GM15510 (cell line): ENCODE measurements around the gene ATP2B2.

Experiments used
- POLR2A ChIP-seq: IDR thresholded peaks from 3 replicates; pipeline ENCODE4 v1.6.1; 2011; ENCODE audit warnings: borderline replicate concordance; ENCODE audit not compliant: insufficient read length; ENCODE audit errors: extremely low read depth

ATP2B2 gene

DNA sequence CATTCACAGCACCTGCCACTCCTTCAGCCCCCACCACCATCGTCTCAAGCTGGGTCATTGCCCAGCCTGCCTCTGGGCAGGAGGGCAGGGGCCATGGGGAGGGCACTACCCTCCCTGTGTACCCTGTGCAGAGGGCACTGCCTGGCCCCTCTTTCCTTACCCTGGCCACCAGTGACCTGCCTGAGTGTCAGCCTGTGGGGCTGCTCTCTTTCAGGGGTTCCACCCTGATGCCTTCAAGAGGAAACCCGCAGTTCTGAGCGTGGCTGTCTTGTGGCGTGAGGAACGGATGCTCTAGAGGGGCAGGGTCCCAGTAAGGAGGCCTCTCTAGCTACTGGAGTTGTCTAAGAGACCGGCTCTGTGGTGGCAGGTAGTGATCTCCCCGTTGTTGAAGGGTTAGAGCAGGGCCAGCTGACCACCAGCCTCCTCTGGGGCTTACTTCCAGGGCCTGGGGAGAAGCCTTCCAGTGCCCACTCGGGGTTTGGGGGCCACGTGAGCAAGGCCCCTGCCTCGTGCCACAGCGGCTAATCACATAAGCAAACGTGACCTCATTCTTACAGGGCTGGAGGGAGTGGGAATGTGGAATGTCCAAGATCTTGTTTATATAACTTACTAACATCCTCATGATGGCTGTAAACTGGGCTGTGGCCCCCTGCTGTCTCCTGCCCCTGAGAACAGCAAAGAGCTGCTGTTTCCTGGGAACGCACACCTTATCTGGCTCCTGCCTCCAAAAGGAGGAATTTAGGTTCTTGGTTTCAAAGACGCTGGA, 153.1 kb downstream of the ATP2B2 start:
- TF ChIP-seq POLR2A: no peak

GRCh38 chr3:10351013-10351735, 154.2 kb downstream of the ATP2B2 start:
- TF ChIP-seq POLR2A: no peak

DNA sequence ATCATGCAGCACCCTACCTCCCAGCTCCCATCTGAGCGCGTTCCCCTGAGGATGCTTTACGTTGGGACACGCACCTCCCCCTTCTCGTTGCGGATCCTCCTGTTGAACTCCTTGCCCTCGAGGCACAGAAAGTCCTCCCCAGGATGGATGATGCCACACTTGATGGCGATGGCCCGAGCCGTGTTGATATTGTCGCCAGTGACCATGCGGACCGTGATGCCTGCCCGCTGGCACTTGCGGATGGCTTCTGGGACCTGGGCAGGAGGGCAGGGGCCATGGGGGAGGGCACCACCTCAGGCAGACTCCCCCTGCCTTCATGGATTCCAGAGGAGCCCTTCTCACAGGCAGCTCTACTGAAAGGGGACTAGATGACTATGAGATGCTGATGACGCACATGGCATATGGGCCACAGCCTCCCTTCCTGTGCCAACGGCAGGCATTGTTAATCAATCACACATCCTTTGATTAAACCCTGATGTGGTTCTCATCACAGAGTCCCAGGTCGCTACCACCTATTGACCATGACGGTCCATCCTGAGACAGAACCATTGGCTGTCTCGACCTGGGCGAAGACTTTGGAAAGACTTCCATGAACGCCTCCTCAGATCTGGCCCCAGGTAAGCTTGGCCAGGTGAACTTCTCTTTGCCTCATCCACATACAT, 154.9 kb downstream of the ATP2B2 start:
- no peak for TF ChIP-seq POLR2A

- no peak for TF ChIP-seq POLR2A
Observed at GRCh38 chr3:10349801-10350200, 155.6 kb downstream of the ATP2B2 start.

GRCh38 chr3:10348404-10348721, 157.0 kb downstream of the ATP2B2 start:
- TF ChIP-seq POLR2A: no peak

GRCh38 chr3:10347648-10348403, 157.6 kb downstream of the ATP2B2 start:
- TF ChIP-seq POLR2A: no peak

GRCh38 chr3:10345911-10346310, 159.5 kb downstream of the ATP2B2 start:
- no peak for TF ChIP-seq POLR2A

DNA sequence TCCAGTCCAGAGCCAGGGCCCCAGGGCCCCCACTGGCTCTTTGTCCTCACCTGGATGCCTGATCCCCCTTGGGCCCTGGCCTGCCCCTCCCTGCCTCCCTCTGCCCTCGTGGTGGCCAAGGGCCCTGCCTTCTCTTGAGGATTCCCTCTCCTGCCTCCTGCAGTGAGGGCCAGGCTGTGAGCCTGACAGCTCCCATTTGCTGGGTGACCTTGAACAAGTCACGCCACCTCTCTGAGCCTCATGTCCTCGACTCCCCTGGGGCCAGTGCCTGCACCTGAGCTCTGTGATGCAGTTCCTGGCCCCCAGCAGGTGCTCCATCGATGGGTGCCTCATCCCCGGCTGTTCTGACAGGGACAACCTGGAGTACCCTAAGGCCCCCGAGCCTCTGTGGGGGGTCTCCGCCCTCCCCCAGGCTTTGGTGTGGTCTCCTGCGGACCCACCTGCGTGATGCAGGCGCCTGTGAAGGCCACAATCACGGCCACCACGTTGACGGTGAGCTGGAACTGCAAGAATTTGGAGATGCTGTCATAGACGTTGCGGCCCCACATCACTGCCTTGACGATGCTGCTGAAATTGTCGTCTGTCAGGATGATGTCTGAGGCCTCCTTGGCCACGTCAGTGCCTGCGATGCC, 160.3 kb downstream of the ATP2B2 start:
- no peak for TF ChIP-seq POLR2A

DNA sequence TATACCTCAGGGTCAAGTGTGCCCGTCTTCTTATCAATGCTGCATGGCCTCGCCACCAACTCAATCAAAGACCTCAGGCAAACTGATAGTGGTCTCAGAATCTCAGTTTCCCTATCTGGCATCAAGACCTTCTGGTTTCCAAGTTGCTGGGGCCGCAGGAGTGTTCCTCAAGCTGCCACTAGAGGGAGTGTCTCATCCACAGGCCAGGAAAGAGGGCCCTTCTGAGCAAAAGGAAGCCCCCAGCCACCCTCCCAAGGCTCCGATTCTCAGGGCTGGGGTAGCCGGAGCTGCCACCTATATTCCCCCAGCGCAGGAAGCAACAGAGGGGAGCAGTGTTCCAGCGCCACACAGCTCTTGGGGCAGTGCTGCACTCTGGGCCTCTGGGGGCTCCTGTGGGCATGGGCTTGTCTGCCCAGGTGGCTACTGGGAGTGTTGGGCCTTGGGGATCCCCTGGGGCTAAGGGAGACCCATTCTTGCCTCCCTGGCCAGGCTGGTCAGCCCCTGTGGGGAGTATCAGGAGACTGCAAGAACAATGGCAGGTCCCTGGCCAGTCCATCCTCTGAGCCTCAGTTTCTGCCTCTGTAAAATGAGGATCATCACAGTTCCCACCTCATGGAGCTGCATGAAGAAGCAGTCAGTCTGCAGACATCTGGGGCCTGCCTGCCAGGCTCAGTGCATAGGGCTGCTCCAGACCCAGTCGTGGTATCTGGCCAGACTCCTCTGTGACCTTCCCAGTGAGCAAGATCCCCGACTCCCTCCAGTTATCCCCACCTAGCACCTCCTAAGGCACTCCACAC, 161.0 kb downstream of the ATP2B2 start:
- no peak for TF ChIP-seq POLR2A

DNA sequence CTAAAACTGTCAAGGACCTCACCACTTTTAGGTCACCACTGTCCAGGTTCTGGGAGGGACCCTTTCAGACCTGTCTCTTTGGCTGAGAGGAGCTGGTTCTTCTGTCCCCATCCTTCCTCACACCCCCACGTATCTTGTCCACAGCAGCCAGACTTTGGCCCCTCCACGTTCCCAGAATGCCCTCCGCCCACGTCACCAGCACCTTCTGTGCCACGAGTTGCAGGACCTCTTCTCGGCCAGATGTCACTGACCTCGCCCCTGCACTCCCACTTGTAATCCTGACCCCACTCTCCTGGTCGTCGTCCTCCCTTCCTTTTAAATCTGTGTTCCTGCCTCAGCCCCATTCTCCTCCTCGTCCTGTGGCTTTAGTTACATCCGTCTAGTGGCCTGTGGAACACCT, 161.9 kb downstream of the ATP2B2 start:
- no peak for TF ChIP-seq POLR2A

DNA sequence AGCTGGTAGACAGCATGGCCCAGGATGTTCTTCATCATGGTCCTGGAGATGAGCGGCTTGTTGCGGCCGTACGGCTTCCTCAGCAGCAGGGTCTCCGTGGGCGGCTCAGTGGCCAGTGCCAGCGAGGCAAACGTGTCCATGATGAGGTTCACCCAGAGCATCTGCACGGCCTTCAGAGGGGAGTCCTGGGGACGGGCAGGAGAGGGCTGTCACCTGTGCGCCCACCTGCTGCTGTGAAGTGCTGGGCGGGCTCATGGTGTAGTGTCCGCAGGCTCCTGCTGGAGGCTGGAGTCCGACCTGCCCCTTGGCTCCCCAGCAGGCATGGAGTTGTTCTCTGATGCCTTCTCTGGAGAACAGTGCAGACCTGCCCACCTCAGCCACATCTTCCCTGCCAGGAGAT, 162.6 kb downstream of the ATP2B2 start:
- no peak for TF ChIP-seq POLR2A

DNA sequence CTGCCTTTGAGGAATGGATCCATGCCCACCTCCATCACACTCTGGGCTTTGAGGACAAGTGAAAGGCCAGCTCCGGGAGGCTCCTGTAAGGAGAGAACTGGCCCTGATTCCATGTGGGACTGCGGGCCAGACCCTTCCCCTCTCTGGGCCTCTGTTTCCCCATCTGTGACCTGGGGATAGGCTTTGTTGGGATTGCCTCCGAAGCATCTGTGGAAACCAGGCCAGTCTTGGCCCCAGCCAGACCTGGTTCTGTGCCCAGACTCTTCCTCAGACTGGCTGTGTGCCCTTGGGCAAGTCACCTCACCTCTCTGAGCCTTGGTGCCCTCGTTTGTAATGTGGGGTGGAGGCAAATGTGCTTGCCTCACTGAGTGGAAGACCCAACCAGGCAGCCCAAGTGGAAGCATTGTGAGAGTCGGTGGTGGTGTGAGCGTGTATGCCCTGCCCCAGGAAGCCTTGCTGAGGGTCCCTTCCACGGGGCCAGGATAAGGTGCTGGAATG, 163.4 kb downstream of the ATP2B2 start:
- TF ChIP-seq POLR2A: no peak

- no peak for TF ChIP-seq POLR2A
Observed at GRCh38 chr3:10340476-10340875, 164.9 kb downstream of the ATP2B2 start.

GRCh38 chr3:10340046-10340445, 165.3 kb downstream of the ATP2B2 start:
- no peak for TF ChIP-seq POLR2A
